ENCODE results near the gene UBL7.
A peak's percentile ranks its signal among the peaks of the same experiment; 100 is the strongest.

Gene UBL7

DNA sequence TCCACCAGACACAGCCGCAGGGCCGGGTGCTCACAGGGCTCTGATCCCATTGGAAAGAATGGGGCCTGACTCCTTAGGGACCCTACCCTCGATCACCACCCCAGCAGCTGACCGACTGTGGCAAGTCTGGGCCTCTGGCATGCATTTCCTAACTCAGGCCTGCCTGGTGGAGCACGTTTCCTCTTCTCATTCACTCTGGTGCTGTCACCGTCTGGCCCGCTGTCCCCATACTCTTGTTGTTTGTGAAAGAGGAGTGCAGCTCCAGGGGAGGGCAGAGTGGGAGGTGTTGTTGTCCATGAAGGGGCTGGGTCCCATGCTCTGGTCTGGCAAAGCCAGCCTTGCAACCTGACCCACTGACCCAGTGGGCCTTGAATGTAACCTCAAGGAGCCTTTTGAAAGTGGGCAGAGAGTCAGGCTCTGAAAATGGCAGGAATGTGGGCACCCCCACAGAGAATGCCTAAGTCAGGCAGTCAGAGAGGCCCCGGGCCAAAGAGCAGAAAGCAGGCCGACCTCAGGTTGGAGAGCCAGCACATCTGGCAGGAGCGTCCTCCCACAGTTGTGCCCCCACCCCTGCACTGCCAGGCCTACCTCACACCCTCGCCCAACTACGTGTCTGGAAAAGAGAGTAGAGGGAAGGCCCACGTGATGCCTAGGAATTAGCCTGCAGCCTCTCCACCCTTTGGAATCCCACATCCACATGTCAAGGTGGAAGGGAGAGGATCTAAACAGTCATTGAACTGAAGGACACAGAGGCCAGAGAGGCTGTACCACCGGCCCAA is 38.1 kb downstream of the UBL7 start:
- DNase-seq, result no peak

GRCh38 chr15:74422265-74422651 is 38.7 kb downstream of the UBL7 start:
- no peak for DNase-seq

DNA sequence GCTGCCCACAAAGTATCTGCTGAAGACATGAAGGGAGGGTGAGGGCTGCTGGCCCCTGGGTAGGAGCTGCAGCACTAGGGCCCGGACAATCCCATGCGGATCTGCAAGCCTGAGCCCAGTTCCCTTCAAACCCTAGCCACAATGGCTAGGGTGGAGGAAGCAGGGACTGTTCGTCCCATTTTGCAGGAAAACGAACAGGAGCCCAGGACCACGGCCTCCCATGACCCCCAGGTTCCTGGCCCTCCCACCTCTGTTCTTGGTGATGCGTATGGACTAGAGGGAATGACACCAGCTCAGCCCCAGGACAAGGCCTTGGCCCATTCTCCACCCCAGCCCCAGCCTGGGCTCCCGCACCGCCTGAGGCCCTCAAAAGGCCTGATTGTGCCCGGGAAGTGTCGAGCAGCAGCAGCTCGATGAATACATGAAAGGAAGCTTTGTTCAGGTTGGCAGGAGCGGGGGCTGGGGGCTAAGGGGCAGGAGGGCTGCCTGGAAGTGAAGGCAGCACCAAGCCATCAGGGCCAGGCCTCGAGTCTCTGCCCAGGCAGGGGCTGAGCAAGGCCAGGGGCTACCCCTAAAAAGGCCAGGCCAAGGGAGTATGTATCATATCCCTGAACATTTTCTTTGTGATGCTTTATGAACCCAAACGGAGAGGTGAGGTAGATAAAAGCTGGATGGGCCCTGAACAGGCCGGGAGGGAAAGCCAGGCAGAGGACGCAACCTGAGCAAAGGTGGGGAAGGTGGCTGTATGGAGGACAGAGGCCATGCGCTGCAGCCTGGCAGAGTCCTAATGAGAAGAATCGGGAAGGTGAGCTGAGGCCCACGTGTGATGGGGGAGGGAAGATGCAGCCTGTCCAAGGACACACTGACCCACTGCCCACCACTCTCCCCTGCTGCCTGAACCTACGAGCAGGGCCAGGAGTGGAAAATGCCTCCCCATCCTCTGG is 39.4 kb downstream of the UBL7 start:
- no peak for DNase-seq

DNA sequence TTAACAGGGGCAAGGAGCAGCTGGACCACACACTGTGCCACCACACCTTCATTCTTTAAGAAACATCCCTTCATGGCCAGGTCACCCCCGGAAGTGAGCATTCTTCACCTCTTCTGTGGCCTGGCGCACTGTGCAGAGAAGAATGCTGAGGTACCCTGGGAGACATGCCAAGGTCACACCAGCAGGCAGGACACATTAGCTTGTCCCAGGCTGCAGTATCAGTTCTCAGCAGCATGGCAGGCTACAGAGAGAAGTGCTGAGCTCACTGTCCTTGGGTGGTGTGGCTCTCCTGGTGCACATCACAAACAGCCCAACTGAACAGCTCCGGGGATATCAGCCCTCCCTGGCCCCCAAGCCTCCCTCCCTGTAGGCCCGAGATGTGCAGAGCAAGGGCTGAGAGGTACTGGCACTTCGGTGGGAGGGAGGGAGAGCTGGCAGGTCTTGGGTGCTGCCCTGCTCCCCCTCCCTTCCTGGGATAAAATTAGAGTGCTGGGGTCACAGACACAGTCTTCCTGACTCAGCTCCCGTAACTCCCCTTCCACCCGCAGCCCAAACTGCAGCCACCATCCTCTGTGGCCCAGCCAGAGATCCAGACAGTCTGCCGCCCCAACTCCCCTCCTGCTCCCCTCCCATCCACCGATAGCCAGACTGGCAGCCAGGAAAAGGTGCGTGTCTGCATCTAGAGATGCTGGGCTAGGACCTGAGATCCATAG is 40.6 kb downstream of the UBL7 start:
- no peak for DNase-seq

DNA sequence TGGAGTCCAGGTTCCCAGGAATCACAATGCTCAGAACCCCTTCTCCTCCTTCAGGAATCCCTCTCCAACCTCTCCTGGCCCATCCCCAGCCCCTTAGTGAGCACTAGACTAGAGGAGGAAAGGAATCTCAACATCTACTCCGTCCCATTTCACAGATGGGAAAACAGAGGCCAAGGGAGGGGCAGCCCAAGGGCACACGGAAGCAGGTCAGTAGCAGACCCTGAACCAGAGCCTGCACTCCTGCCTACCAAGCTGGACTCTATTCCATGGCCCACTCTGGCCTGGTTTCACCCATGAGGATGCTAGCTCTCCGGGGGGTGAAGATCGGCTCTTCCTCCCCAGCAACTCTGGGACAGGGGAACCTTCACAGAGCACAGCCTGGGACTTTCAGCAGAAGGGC is 41.5 kb downstream of the UBL7 start:
- DNase-seq, result no peak

- no peak for DNase-seq
Observed at GRCh38 chr15:74418575-74419338, 42.2 kb downstream of the UBL7 start.

- DNase-seq, result no peak
Observed at GRCh38 chr15:74417670-74418069, 43.3 kb downstream of the UBL7 start.

DNA sequence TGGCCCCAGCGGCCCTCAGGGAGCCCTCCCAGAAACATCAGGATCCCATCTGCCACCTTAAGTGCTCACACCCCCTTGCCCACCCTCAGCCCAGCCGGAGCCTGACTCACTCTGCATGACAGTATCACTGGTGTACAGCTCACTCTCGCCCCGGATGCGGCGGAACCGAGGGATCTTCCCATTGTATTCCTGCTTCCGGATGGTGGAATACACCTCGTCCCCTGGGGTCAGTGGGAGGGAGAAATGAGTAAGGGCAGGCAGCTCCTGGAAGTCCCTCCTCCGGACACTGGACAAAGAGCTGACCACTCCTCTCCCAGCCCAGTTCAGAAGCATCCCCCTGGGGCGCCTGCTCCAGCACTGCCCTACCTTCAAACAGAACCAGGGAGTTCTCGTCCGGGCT is 43.7 kb downstream of the UBL7 start:
- peak; percentile 39 for DNase-seq

DNA sequence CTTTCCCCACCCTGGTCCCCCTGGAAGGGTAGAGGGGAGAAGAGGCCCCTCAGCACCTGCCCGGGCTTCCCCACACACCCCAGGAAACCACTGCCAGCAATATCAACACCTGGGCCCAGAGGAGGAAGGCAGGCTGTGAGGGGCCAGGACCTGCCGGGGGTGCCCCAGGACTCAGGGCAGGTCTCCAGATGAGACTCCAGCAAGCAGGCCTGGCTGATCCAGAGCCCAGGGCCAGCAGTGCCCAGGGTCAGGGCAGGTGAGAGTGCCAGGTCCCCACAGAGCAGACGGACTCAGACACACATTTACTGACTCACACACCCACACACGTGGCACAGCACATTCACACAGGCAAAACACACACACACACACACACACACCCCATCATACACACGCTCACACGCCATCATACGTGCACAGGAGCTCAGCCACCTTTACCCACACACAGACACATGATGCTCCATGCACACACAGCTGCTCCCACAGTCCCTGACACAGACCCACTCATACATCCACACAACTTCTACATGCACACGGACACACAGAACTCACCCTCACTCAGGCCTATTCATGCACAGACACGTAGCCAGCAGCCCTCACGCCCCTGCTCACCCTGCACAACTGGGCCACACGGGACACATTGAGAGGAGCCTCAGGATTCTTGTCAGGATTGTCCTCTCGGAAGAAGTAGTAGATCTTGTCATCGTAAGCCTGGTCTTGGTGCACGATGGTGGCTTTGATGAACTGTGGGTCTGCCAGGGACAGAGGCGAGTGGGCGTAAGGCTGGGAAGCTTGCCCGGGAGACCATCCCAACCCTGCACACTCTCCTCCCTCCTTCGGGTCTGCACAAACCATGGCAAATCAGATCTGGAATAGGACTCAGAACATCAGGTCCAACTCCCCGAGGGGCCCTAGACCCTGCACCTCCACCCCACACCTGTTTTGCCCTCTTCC is 44.7 kb downstream of the UBL7 start:
- no peak for DNase-seq

- peak; percentile 80 for DNase-seq
Observed at GRCh38 chr15:74414603-74415338, 46.2 kb downstream of the UBL7 start.

DNA sequence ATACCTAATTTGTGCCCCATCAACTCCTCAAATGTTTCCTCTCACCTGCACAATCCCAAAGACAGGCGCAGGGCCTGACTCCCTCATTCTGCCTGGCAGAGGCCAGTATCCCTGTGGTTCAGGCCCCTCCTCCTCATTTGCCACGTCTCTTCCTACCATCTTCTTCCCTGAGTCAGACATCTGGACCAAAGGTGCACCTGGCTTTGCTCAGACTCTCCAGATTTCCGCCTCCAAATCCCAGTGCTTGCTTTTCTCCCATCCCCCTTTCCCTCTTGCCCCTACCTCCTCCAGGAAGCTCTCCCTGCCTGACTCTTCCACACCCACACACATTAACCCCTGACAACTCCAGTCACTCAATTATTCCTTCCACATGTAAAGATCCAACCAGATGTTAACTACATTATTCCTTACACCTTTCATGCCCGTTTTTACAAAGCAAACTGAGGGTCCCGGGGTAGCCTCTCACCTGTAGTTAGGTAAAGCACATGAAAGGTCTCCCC is 46.8 kb downstream of the UBL7 start:
- no peak for DNase-seq

DNA sequence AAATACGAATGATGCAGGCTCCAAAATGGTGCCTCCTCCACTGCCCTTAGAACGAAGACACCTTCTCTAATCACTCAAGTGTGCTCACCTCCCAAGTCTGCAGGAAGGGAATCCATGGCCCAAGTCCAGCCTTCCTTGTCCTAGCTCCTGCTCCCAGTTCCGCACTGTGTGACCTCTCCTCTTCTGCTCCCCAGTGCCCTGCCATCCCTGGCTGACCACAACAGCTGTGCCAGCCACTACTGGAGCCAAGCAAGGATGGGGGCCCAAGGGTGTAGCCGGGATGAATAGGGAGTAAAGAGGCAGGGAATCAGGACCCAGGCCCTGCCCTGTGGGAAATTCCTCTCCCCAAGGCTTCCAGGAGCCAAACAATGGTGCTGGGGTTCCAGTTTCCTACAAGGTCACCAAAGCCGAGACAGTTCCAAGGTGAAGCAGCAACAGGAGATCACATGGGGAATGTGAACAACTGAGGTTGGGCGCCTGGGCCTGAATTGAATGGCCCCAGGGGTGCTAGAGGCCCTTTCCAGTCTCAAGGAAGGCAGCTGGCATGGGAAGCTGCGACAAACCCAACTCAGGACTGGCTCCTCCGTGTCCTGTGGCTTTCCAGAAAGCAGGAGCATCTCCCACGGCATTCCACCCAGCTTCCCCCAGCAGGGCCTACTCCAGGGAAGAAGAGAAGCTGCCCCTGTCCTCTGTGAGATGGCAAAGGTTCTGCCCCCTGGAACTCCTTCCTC is 47.4 kb downstream of the UBL7 start:
- no peak for DNase-seq

DNA sequence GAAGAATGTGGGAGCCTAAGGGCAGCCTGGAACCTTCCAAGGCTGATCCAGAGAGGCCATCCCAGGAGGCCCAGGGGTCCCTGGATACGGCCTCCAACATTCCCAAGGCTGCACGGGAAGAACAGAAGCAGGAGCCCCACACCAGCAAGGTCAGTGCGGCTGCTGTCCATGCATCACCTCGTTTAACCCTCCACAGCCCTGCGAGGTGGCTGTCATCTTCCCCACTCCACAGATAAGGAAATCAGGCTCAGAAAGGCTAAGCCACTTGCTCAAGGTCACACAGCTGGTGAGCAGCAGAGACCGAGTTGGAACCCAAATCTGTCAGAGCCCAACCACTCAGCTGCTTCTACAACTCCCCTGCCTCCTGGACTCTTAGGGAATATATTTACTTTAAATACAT is 48.8 kb downstream of the UBL7 start:
- no peak for DNase-seq

- DNase-seq, result no peak
Observed at GRCh38 chr15:74411686-74412085, 49.3 kb downstream of the UBL7 start.

DNA sequence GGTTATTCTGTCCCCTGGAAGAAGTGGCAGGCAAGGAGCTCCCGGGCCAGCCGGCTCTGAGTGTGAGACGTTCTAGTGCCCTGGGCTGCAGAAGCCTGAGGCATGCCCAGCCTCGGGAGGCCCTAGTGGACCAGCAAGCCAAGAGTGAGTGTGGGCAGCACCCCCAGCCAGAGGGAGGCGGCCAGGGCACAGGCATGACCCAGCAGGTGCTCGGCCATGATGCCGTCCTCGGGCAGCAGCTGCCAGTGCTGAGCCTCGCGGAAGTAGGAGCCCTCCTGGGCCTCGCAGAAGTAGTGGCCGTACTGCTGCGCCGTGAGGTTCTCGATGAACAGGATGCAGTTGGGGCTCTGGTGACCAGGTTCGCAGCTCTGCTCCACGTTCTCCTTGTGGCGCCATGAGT is 50.5 kb downstream of the UBL7 start:
- DNase-seq, result no peak

- DNase-seq, result no peak
Observed at GRCh38 chr15:74409225-74409624, 51.7 kb downstream of the UBL7 start.

GRCh38 chr15:74408815-74409214 is 52.1 kb downstream of the UBL7 start:
- no peak for DNase-seq

DNA sequence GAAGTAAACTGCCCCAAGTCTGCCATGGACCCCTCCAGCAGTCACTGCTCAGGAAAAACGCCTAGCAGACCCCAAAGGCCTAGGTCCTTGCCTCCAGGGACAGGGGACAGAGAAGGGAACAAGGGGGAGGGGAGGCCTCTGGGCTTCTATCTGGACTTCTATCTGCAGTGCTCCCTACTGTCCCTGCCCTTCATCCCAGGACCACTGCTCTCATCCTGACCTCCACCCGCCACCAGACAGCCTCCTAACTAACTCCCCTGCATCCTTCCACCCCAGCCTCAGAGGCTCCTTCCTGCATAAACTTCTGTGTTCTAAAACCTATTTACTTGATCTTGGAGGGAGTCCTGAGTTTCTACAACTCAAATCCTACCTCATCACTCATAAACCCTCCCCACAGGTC is 52.6 kb downstream of the UBL7 start:
- DNase-seq, result no peak

DNA sequence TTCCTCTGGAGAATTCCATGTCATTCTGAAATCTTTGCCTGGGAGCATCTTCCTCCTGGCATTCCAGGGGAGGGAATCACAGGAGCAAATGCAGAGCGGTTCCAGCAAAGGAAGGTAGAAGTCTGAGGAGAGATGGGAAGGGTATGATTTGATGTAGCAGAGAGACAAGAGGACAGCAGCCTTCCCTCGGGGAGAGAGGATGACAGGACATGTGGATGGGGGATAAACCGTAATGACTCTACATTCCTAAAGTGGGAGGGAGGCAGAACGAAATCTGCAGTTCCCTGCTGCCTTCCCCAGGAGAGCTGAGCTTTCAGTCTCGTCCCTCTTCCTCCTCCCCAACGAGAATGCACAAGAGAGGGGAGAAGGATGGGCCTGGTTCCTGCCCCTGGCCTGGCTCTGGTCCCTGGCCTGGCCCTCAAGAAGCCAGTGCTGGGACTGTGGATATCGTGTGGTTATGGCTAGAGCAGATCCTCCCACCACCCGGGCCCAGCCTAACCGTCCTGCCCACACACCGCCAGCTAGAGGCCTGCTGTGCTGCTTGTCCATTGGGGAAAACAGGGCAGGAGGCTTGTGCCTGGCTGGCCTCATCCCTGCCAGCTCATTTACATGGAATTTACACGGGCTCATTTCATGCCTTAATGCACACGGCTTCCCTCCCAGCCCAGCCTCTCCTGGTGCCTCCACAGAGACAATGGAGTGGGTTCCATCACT is 53.8 kb downstream of the UBL7 start:
- DNase-seq, result no peak

Measured in NCI-H2171 treated with DMSO at 0.1 percent for 48 hours (cell line).